ENCODE data around the gene HECW1. TPM values are rescaled to one million over a fixed set of nuclear protein-coding genes. Genes with fewer than 3 reads are reported as not detected.

HECW1 gene
- total and polyA plus RNA-seq, 2 of the 13 experiments (the other 11 are each of a cell fraction or from before 2014, with no cell fraction given) = not detected

- BruUV-seq (replicated peaks) = no TSS peak
- CTCF ChIA-PET (ENCODE audit: low intra/inter-chr PET ratio, low total read pairs) = no interaction called here
- DNase-seq (ENCODE audit: low spot score) = no peak
- peaks cover 3 to 27% of the 10 kb centered on the region in 2 experiments for H3K36me3 ChIP-seq (replicated peaks in 1 of 2; ENCODE audit: control insufficient read depth in 1 of 2, insufficient read depth in 2 of 2, low read length in 2 of 2)
- no peak overlapping the region for H3K9ac ChIP-seq (ENCODE audit: insufficient read depth, low read depth, low read length)
- H3K4me2 ChIP-seq (ENCODE audit: low read depth, low read length) = no peak overlapping the region
- H3K9me3 ChIP-seq (ENCODE audit: low read length) = no peaks in the 10 kb centered on the region
- H3K4me3 ChIP-seq (replicated peaks in 1 of 3; ENCODE audit: insufficient read depth in 1 of 3, low read depth in 2 of 3, low read length in 3 of 3) = no peak overlapping the region
- in situ Hi-C loops (cut with HindIII; ENCODE audit: extremely low pct_ligation_motif_present, low pct_unique_long_range_greater_than_20kb) (no loop called here), intact Hi-C loops (cut with micrococcal nuclease; ENCODE audit: unreplicated experiment) (no loop called here)
- H3K27ac ChIP-seq (ENCODE audit: extremely low read length, insufficient read depth, low read length) = no peak overlapping the region
- H4K20me1 ChIP-seq (ENCODE audit: insufficient read depth, low read length) = peaks cover 34% of the 10 kb centered on the region
- FAIRE-seq = no peak
- H2AFZ ChIP-seq (ENCODE audit: low read length) = no peak overlapping the region
- H3K79me2 ChIP-seq (ENCODE audit: insufficient read depth, low read length) = peaks cover 66% of the 10 kb centered on the region
- POLR2A ChIA-PET = interaction anchor here (1.0 to 1.3 kb wide), 2 partner anchors 11 to 46 kb away, joined by 3 to 4 read pairs; partner anchors contain the start of gene STK17A
- H3K4me1 ChIP-seq (ENCODE audit: insufficient read depth, low read length) = peaks cover 52% of the 10 kb centered on the region
- no peaks in the 10 kb centered on the region for H3K27me3 ChIP-seq (ENCODE audit: control insufficient read depth in 1 of 2, insufficient read depth in 2 of 2, low read length in 2 of 2)
- WGBS (ENCODE audit: low lambda C conversion rate) = 93% methylated on average over 2 of the region's 2 CpGs
- ATAC-seq = no peak; the same call in 2 of the 3 replicates
- no peak for TF ChIP-seq ZFY (CRISPR knock-in tag; IDR thresholded peaks at IDR 0.05)
- TF ChIP-seq ZNF121 (CRISPR knock-in tag; IDR thresholded peaks at IDR 0.05) = 0 out of 2 replicates have a peak, but pooled peaks have one; percentile 23
- TF ChIP-seq ZSCAN30 (CRISPR knock-in tag; IDR thresholded peaks at IDR 0.05) = no peak
- TF ChIP-seq NFAT5 (CRISPR knock-in tag; IDR thresholded peaks at IDR 0.05) = no peak
- TF ChIP-seq, protein P1, sequence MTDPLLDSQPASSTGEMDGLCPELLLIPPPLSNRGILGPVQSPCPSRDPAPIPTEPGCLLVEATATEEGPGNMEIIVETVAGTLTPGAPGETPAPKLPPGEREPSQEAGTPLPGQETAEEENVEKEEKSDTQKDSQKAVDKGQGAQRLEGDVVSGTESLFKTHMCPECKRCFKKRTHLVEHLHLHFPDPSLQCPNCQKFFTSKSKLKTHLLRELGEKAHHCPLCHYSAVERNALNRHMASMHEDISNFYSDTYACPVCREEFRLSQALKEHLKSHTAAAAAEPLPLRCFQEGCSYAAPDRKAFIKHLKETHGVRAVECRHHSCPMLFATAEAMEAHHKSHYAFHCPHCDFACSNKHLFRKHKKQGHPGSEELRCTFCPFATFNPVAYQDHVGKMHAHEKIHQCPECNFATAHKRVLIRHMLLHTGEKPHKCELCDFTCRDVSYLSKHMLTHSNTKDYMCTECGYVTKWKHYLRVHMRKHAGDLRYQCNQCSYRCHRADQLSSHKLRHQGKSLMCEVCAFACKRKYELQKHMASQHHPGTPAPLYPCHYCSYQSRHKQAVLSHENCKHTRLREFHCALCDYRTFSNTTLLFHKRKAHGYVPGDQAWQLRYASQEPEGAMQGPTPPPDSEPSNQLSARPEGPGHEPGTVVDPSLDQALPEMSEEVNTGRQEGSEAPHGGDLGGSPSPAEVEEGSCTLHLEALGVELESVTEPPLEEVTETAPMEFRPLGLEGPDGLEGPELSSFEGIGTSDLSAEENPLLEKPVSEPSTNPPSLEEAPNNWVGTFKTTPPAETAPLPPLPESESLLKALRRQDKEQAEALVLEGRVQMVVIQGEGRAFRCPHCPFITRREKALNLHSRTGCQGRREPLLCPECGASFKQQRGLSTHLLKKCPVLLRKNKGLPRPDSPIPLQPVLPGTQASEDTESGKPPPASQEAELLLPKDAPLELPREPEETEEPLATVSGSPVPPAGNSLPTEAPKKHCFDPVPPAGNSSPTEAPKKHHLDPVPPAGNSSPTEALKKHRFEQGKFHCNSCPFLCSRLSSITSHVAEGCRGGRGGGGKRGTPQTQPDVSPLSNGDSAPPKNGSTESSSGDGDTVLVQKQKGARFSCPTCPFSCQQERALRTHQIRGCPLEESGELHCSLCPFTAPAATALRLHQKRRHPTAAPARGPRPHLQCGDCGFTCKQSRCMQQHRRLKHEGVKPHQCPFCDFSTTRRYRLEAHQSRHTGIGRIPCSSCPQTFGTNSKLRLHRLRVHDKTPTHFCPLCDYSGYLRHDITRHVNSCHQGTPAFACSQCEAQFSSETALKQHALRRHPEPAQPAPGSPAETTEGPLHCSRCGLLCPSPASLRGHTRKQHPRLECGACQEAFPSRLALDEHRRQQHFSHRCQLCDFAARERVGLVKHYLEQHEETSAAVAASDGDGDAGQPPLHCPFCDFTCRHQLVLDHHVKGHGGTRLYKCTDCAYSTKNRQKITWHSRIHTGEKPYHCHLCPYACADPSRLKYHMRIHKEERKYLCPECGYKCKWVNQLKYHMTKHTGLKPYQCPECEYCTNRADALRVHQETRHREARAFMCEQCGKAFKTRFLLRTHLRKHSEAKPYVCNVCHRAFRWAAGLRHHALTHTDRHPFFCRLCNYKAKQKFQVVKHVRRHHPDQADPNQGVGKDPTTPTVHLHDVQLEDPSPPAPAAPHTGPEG (CRISPR knock-in tag; IDR thresholded peaks at IDR 0.05) = no peak
- no peak for TF ChIP-seq FOXO1 (CRISPR knock-in tag; IDR thresholded peaks at IDR 0.05)
- no peak for TF ChIP-seq CEBPB (IDR thresholded peaks at IDR 0.05; ENCODE audit: borderline replicate concordance, low read depth, low read length)
- TF ChIP-seq TRAFD1 (CRISPR knock-in tag; IDR thresholded peaks at IDR 0.05; ENCODE audit: borderline replicate concordance) = no peak
- TF ChIP-seq JUND (CRISPR knock-in tag; IDR thresholded peaks at IDR 0.05) = no peak
- no peak for TF ChIP-seq TAF15 (IDR thresholded peaks at IDR 0.05; ENCODE audit: low read depth, low read length, poor library complexity, severe bottlenecking)
- TF ChIP-seq RFXANK (CRISPR knock-in tag; IDR thresholded peaks at IDR 0.05) = no peak
- TF ChIP-seq ZNF431 (CRISPR knock-in tag; IDR thresholded peaks at IDR 0.05; ENCODE audit: borderline replicate concordance, low read depth) = no peak
- TF ChIP-seq ZNF12 (CRISPR knock-in tag; IDR thresholded peaks at IDR 0.05) = no peak
Measured at GRCh38 chr7:43594020-43594419, 481.6 kb downstream of the HECW1 start.

All from HepG2 (cell line).